ENCODE results near the gene PLA2G2F.

DNA sequence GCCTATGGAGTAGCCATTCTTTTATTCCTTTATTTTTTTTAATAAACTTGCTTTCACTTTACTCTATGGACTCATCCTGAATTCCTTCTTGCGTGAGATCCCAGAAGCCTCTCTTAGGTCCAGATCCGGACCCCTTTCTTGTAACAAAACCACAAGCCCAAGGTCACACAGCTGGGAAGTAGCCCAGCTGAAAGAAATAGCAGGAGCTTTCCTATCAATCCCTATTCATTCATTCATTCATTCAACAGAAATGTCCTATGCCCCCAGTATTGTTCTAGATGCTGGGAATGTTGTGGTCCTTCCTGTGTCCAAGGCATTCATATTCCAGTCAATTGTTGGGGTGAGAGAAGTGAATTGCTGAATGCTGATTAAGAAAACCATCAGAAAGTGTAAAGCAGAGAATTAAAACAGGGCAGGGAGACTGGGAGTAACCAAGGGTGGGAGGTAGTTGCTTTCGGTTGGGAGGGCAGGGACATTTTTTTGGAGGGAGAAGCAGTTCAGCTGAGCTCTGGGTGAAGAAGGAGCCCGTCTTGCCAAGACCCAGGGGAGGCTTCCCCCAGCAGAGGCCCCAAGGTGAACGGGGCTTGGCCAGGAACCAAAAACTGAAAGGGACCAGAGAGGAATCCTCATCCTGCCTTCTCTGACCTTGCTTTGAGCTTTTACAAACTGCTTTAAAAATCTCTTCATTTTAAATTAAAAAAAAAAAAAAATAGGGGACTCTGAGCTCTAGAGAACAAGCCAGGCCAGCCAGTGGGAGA lies 30.6 kb upstream of the PLA2G2F start:
- TF ChIP-seq, protein P1, sequence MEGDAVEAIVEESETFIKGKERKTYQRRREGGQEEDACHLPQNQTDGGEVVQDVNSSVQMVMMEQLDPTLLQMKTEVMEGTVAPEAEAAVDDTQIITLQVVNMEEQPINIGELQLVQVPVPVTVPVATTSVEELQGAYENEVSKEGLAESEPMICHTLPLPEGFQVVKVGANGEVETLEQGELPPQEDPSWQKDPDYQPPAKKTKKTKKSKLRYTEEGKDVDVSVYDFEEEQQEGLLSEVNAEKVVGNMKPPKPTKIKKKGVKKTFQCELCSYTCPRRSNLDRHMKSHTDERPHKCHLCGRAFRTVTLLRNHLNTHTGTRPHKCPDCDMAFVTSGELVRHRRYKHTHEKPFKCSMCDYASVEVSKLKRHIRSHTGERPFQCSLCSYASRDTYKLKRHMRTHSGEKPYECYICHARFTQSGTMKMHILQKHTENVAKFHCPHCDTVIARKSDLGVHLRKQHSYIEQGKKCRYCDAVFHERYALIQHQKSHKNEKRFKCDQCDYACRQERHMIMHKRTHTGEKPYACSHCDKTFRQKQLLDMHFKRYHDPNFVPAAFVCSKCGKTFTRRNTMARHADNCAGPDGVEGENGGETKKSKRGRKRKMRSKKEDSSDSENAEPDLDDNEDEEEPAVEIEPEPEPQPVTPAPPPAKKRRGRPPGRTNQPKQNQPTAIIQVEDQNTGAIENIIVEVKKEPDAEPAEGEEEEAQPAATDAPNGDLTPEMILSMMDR (IDR thresholded peaks at IDR 0.05) = no peak
- no peak for TF ChIP-seq POLR2A (IDR thresholded peaks at IDR 0.05)
- no peak for TF ChIP-seq POLR2AphosphoS5 (IDR thresholded peaks at IDR 0.05)
- no peak for TF ChIP-seq EP300 (IDR thresholded peaks at IDR 0.05)

Data from upper lobe of left lung (tissue), 4 donors.